Colonic mucosa (tissue), 4 donors: ENCODE results near the gene PLIN1. TPM values are rescaled to one million over a fixed set of nuclear protein-coding genes. Genes with fewer than 3 reads are reported as not detected.

Experiments used
- DNase-seq: peaks from one replicate; pipeline ENCODE4 v3.0.0-alpha.2; 2020
- H3K27ac ChIP-seq: fragments of 200-600 bp; one replicate; pipeline ENCODE4 v1.8.0; 2021
- H3K27me3 ChIP-seq: fragments of 200-600 bp; one replicate; pipeline ENCODE4 v1.8.0; 2021
- H3K36me3 ChIP-seq: fragments of 200-600 bp; one replicate; pipeline ENCODE4 v1.8.0; 2021
- H3K4me1 ChIP-seq: fragments of 200-600 bp; one replicate; pipeline ENCODE4 v1.8.0; 2021; ENCODE audit warnings: mild to moderate bottlenecking
- H3K4me3 ChIP-seq: fragments of 200-600 bp; one replicate; pipeline ENCODE4 v1.8.0; 2021
- H3K9ac ChIP-seq, 2 donors: one replicate each; pipeline ENCODE4 v1.7.0; 2013; ENCODE audit warnings: control low read depth in 2 of 2, low read depth in 2 of 2, low read length in 2 of 2
- H3K9me3 ChIP-seq: fragments of 200-600 bp; one replicate; pipeline ENCODE4 v1.8.0; 2021
- CTCF ChIP-seq: fragments of 200-600 bp; IDR thresholded peaks from one replicate; pipeline ENCODE4 v1.8.0; 2022; ENCODE audit warnings: antibody characterized with exemption, mild to moderate bottlenecking
- intact Hi-C: fragments of 100-400 bp; cut with DNase I; formaldehyde crosslinking; loops from one replicate; pipeline ENCODE4 v1.14.1; 2022
- total RNA-seq, 2 donors: library from RNA; stranded (reverse); fragmentation: NEBNext Ultra II Directional in 1 of 2; extraction: Animal tissue kit (Norgen Biotek cat#: 25700) in 1 of 2; gene quantifications; one replicate each; pipeline ENCODE4 v1.2.1, GENCODE V29; 2021
- donor health status: healthy.
- donor health status: DM: no; HTN: no; CAD: no.
- donor health status: DM: no; HTN: no; CAD: no.

The PLIN1 gene
- total RNA-seq, 2 donors from 2014 or later: 0.90 to 1.2 TPM

- Histone ChIP-seq H3K27me3 (no peaks in the 10 kb centered on the region), H3K4me3 (no peak overlapping the region), H3K9me3 (no peaks in the 10 kb centered on the region), H3K4me1 (no peaks in the 10 kb centered on the region), H3K9ac (no peak overlapping the region), H3K36me3 (no peaks in the 10 kb centered on the region), H3K27ac (no peak overlapping the region)
- intact Hi-C loops: no loop called here
- no peak for TF ChIP-seq CTCF
- no peak for DNase-seq
These were observed 11.0 kb downstream of the PLIN1 start for GRCh38 chr15:89668171-89668570.

- Histone ChIP-seq H3K4me3 (no peak overlapping the region), H3K4me1 (no peaks in the 10 kb centered on the region), H3K9ac (no peak overlapping the region), H3K27me3 (no peaks in the 10 kb centered on the region), H3K27ac (no peak overlapping the region), H3K36me3 (no peaks in the 10 kb centered on the region), H3K9me3 (no peaks in the 10 kb centered on the region)
- no peak for DNase-seq
- no peak for TF ChIP-seq CTCF
- intact Hi-C loops: no loop called here
These were observed 11.5 kb downstream of the PLIN1 start for GRCh38 chr15:89667706-89667960.

GRCh38 chr15:89666858-89667705 lies 12.1 kb downstream of the PLIN1 start:
- intact Hi-C loops: no loop called here
- Histone ChIP-seq H3K27ac (no peak overlapping the region), H3K4me1 (no peaks in the 10 kb centered on the region), H3K36me3 (no peaks in the 10 kb centered on the region), H3K27me3 (no peaks in the 10 kb centered on the region), H3K9ac (no peak overlapping the region), H3K4me3 (no peak overlapping the region), H3K9me3 (no peaks in the 10 kb centered on the region)
- no peak for TF ChIP-seq CTCF
- DNase-seq: no peak

- Histone ChIP-seq H3K27ac (peak overlapping the region; percentile 63), H3K27me3 (no peaks in the 10 kb centered on the region), H3K9ac (peak overlapping the region; percentile 9 to 83), H3K4me3 (no peak overlapping the region), H3K36me3 (no peaks in the 10 kb centered on the region), H3K4me1 (no peaks in the 10 kb centered on the region), H3K9me3 (no peaks in the 10 kb centered on the region)
- TF ChIP-seq CTCF: no peak
- intact Hi-C loops: no loop called here
- DNase-seq: no peak
These were observed 12.8 kb downstream of the PLIN1 start for GRCh38 chr15:89666184-89666857.

GRCh38 chr15:89665449-89666181 lies 13.6 kb downstream of the PLIN1 start:
- Histone ChIP-seq H3K27me3 (no peaks in the 10 kb centered on the region), H3K9me3 (no peaks in the 10 kb centered on the region), H3K4me1 (no peaks in the 10 kb centered on the region), H3K4me3 (peak overlapping the region; percentile 30), H3K9ac (peak overlapping the region; percentile 40 to 83), H3K36me3 (no peaks in the 10 kb centered on the region), H3K27ac (peak overlapping the region; percentile 63)
- DNase-seq: peak; percentile 58
- intact Hi-C loops: no loop called here
- no peak for TF ChIP-seq CTCF
